Thyroid gland (tissue), 4 donors: ENCODE data around the gene CSNK1D. TPM values are rescaled to one million over a fixed set of nuclear protein-coding genes. Genes with fewer than 3 reads are reported as not detected.

ENCODE experiments used
- DNase-seq, 2 donors: peaks; one replicate each; pipeline ENCODE4 v3.0.0-alpha.2; 2019
- H3K27ac ChIP-seq, 3 donors: fragments of 200-600 bp; sonication (generic); 1 replicate in 2 of 3; 2 replicates in 1 of 3; pipeline ENCODE4 v1.5.1; 2016 to 2019; ENCODE audit warnings: mild to moderate bottlenecking in 1 of 3, moderate library complexity in 1 of 3
- H3K27me3 ChIP-seq: fragments of 200-600 bp; sonication (generic); one replicate; pipeline ENCODE4 v1.5.1; 2019
- H3K36me3 ChIP-seq, 2 donors: fragments of 200-600 bp; sonication (generic); one replicate each; pipeline ENCODE4 v1.5.1; 2016 to 2019
- H3K4me1 ChIP-seq, 2 donors: fragments of 200-600 bp; sonication (generic); one replicate each; pipeline ENCODE4 v1.5.1; 2017 to 2019
- H3K4me3 ChIP-seq, 3 donors: fragments of 200-600 bp; sonication (generic); replicated peaks in 1 of 3; 1 replicate in 2 of 3; 2 replicates in 1 of 3; pipeline ENCODE4 v1.5.1; 2016; ENCODE audit warnings: mild to moderate bottlenecking in 1 of 3
- H3K9me3 ChIP-seq: fragments of 200-600 bp; sonication (generic); one replicate; pipeline ENCODE4 v1.5.1; 2017
- POLR2A ChIP-seq, 2 donors: fragments of 450-650 bp; IDR thresholded peaks; one replicate each; pipeline ENCODE4 v1.6.1; 2017; ENCODE audit warnings: antibody characterized with exemption in 2 of 2, mild to moderate bottlenecking in 2 of 2, moderate library complexity in 1 of 2
- WGBS, 2 donors: methylation state at CpG; one replicate each; pipeline ENCODE4 v1.1.5; 2017; 5-methylcytosine and 5-hydroxymethylcytosine counted together
- intact Hi-C: fragments of 100-400 bp; cut with DNase I; formaldehyde crosslinking; loops from one replicate; pipeline ENCODE4 v1.15.1; 2023
- total RNA-seq, 4 donors: library from RNA; depleted of rRNA; stranded (reverse); fragments of >200 nt; gene quantifications; one replicate each; pipeline ENCODE4 v1.2.3, GENCODE V29; 2016
- TF ChIP-seq, protein P1 (sequence below), 6 experiments: fragments of 200-600 bp in 3 of 6; fragments of 450-650 bp in 3 of 6; sonication (generic) in 3 of 6; IDR thresholded peaks; one replicate each; pipeline ENCODE4 v1.5.1; 2016 to 2019; ENCODE audit warnings: antibody characterized with exemption in 6 of 6, mild to moderate bottlenecking in 2 of 6, inconsistent platforms in 1 of 6, moderate library complexity in 1 of 6

The CSNK1D gene
- total RNA-seq, 4 donors from 2014 or later: 47.3 to 91.2 (median 88.7) TPM

DNA sequence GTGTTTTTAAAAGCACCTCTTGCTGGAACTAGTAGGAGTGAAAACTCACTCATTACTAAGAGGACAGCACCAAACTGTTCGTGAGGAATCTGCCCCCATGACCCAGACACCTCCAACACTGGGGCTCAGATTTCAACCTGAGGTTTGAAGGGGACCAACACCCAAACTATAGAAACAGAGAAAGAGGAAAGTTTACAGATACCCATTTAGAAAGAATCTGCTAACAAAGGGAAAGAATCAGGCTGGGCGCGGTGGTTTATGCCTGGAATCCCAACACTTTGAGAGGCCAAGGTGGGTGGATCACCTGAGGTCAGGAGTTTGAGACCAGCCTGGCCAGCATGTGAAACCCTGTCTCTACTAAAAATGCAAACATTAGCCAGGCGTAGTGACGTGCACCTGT is 3.4 kb upstream of the CSNK1D start:
- TF ChIP-seq, protein P1, sequence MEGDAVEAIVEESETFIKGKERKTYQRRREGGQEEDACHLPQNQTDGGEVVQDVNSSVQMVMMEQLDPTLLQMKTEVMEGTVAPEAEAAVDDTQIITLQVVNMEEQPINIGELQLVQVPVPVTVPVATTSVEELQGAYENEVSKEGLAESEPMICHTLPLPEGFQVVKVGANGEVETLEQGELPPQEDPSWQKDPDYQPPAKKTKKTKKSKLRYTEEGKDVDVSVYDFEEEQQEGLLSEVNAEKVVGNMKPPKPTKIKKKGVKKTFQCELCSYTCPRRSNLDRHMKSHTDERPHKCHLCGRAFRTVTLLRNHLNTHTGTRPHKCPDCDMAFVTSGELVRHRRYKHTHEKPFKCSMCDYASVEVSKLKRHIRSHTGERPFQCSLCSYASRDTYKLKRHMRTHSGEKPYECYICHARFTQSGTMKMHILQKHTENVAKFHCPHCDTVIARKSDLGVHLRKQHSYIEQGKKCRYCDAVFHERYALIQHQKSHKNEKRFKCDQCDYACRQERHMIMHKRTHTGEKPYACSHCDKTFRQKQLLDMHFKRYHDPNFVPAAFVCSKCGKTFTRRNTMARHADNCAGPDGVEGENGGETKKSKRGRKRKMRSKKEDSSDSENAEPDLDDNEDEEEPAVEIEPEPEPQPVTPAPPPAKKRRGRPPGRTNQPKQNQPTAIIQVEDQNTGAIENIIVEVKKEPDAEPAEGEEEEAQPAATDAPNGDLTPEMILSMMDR (IDR thresholded peaks at IDR 0.05): no peak
- no peak for TF ChIP-seq POLR2A (IDR thresholded peaks at IDR 0.05)
- Histone ChIP-seq H3K4me1 (peaks cover 11 to 22% of the 10 kb centered on the region in 2 donors), H3K4me3 (no peak overlapping the region), H3K27me3 (no peaks in the 10 kb centered on the region), H3K9me3 (no peaks in the 10 kb centered on the region), H3K27ac (no peak overlapping the region), H3K36me3 (peaks cover under 1 to 1% of the 10 kb centered on the region in 2 donors)
- intact Hi-C loops: no loop called here
- 79 to 86% methylated on average over 3 to 5 of the region's 5 CpGs for WGBS, 2 donors
- DNase-seq: no peak

DNA sequence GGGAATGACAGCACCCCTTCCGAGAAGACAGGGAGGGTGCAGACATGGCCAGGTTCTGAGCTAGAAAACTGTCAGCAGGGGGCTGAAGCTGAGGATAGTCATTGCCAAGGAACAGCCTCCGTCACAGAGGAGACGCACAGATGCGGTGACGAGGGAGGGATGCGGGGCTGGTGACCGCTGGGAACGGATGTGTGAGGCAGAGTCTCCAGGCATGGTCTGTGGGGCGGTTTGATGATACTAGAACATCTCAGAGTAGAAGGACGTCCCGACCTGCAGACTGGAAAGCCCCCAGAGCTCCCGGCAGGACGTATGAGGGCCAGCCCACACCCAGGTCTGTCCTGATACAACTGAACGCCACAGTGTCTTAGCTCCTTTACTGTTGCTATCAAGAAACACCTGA is 1.8 kb upstream of the CSNK1D start:
- Histone ChIP-seq H3K4me3 (no peak overlapping the region), H3K36me3 (peaks cover 6 to 9% of the 10 kb centered on the region in 2 donors), H3K27me3 (no peaks in the 10 kb centered on the region), H3K4me1 (peaks cover 17 to 36% of the 10 kb centered on the region in 2 donors), H3K27ac (no peak overlapping the region), H3K9me3 (no peaks in the 10 kb centered on the region)
- 90 to 95% methylated on average over 14 of the region's 14 CpGs for WGBS, 2 donors
- intact Hi-C loops: no loop called here
- TF ChIP-seq, protein P1 (IDR thresholded peaks at IDR 0.05): no peak
- DNase-seq: no peak

DNA sequence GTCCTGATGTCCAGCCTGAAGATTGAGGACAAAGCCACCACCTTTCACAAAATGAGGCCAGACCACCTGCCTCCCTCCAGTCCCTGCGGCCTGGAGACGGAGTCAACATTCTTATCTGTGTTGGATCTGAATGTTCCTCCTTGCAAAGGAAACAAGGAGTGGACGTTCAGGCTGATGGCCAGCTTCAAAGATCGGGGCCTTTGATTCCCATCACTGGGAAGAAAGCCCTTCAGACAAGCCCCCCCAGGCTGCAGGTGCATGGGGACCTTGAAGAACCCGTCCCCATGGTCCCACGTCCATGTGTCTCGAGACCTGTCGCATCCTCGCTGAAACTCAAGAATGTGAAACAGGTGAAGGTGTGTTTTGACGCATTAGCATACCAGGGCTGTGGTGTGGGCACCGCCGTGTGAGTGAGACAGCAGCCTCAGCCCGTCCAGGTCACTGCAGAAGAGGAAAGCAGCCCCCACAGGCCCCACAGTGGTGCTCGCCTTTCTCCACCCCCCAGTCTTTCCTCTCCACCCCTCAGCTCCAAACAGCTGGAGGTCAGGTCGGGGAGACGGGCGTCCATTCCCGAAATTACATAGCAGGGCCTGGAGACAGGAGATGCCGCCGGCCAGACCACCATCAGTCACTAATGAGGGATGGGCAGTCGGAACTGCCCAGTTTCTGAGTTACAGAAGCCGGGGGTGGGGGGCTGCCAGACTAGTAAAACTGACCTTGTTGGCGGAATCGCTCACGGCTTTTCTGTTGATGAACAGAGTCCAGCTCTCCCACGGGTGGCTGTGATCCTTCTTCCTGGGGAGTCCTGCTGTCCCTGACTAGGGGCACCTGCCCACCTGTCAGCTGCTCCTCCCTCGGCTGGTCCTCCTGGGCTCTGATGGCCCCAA is 877 bp upstream of the CSNK1D start:
- Histone ChIP-seq H3K9me3 (no peaks in the 10 kb centered on the region), H3K36me3 (peaks cover 6 to 9% of the 10 kb centered on the region in 2 donors), H3K27ac (peak overlapping the region in 2 of 3 donors; percentile 98 to 100), H3K27me3 (no peaks in the 10 kb centered on the region), H3K4me3 (peak overlapping the region in 1 of 3 donors; percentile 81), H3K4me1 (peaks cover 19 to 45% of the 10 kb centered on the region in 2 donors)
- no peak for DNase-seq
- intact Hi-C loops: no loop called here
- no peak for TF ChIP-seq POLR2A (IDR thresholded peaks at IDR 0.05)
- TF ChIP-seq, protein P1 (IDR thresholded peaks at IDR 0.05): no peak
- WGBS, 2 donors: 75 to 81% methylated on average over 20 to 26 of the region's 27 CpGs

DNA sequence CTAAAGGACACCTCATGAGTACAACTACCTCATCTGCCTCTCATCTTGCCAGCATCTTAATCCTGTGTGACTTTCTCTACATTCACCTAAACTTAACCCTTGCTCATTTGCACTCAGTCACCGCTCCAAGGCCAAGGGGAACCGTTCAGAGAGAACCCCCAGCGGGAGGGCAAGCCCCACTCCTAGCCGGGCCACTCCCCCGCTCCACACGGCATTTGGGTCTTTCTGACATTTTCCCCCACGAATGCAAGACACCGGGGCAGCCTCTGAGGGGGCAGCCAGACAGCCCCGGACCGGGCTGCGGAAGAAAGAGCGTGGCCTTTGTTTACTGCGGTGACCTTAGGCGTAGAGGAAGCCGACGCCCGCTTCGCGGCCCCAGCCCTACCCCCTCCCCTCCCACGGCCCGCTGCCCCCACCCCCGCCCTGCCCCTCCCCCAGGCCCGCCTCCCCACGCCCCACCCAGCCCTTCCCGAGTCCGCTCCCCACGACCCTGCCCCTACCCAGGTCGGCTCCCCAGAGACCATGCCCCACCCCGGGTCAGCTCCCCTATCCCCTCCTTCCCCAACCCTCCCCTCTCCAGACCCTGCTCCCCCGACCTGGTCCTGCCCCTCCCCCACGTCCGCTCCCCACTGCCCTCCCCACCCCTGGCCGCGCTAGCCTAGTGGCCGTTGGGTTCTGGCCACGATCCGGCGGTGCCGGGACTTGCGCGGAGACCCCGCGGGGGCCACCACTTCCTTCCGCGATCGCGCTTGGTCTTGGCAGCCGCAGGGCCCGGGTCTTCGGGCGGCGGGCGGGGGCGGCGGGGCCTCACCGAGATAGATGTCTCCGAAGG is 789 bp downstream of the CSNK1D start:
- WGBS, 2 donors: 1 to 2% methylated on average over 13 to 22 of the region's 57 CpGs
- Histone ChIP-seq H3K27me3 (no peaks in the 10 kb centered on the region), H3K9me3 (no peaks in the 10 kb centered on the region), H3K36me3 (peaks cover 6 to 9% of the 10 kb centered on the region in 2 donors), H3K4me3 (peak overlapping the region; percentile 56 to 100 (median 81)), H3K27ac (peak overlapping the region; percentile 96 to 100 (median 98)), H3K4me1 (peaks cover 36 to 61% of the 10 kb centered on the region in 2 donors)
- DNase-seq: no peak
- intact Hi-C loops: no loop called here
- TF ChIP-seq POLR2A (IDR thresholded peaks at IDR 0.05): no peak
- TF ChIP-seq, protein P1 (IDR thresholded peaks at IDR 0.05): no peak
